Ovary (tissue), 9 donors: ENCODE measurements around the gene KSR1. TPM values are rescaled to one million over a fixed set of nuclear protein-coding genes. Genes with fewer than 3 reads are reported as not detected.

Experiments
- DNase-seq, 5 donors: peaks; one replicate each; pipeline ENCODE4 v3.0.0-alpha.2; 2019 to 2020
- H3K27ac ChIP-seq, 2 donors: fragments of 200-600 bp; one replicate each; pipeline versions ENCODE4 v1.5.1 to v1.8.0; 2019 to 2022
- H3K27me3 ChIP-seq: fragments of 200-600 bp; one replicate; pipeline ENCODE4 v1.8.0; 2022
- H3K36me3 ChIP-seq: fragments of 200-600 bp; sonication (generic); one replicate; pipeline ENCODE4 v1.5.1; 2019
- H3K4me1 ChIP-seq: one replicate; pipeline ENCODE4 v1.8.1; 2013; ENCODE audit warnings: mild to moderate bottlenecking, moderate library complexity; ENCODE audit not compliant: insufficient read depth
- H3K4me3 ChIP-seq: fragments of 200-600 bp; sonication (generic); one replicate; pipeline ENCODE4 v1.5.1; 2017
- H3K9me3 ChIP-seq, 2 donors: fragments of 200-600 bp in 1 of 2; sonication (generic) in 1 of 2; one replicate each; pipeline versions ENCODE4 v1.5.1 to v1.8.1; 2013 to 2019; ENCODE audit warnings: mild to moderate bottlenecking in 1 of 2, moderate library complexity in 1 of 2
- EP300 ChIP-seq: sonication (generic); formaldehyde crosslinking; IDR thresholded peaks from one replicate; pipeline ENCODE4 v1.6.1; 2017; ENCODE audit warnings: antibody characterized with exemption
- POLR2A ChIP-seq: fragments of 450-650 bp; IDR thresholded peaks from one replicate; pipeline ENCODE4 v1.6.1; 2017; ENCODE audit warnings: antibody characterized with exemption, mild to moderate bottlenecking, moderate library complexity
- WGBS, 3 donors: extraction: QIAGEN DNeasy Blood & Tissue Kit in 1 of 3; methylation state at CpG; one replicate each; pipeline versions ENCODE4 v1.1.5 to v1.1.7; 2013 to 2017; 5-methylcytosine and 5-hydroxymethylcytosine counted together
- intact Hi-C, 4 donors: fragments of 100-400 bp; cut with DNase I; formaldehyde crosslinking; loops; one replicate each; pipeline versions ENCODE4 v1.11.0 to v1.15.1; 2022 to 2023
- polyA plus RNA-seq, 2 donors: library from polyadenylated mRNA; stranded (reverse); fragments of 200-250 nt in 1 of 2; fragments of 350-450 nt in 1 of 2; fragmentation: Illumina TruSeq in 1 of 2; extraction: RNeasy Lipid Tissue Mini Kit (QIAGEN cat#74804) in 1 of 2; gene quantifications; one replicate each; pipeline ENCODE4 v1.2.3, GENCODE V29; 2013 to 2014
- total RNA-seq, 7 donors: library from RNA; depleted of rRNA in 2 of 7; stranded (reverse); fragments of >200 nt in 2 of 7; fragmentation: NEBNext Ultra II Directional in 3 of 7; extraction: Animal tissue kit (Norgen Biotek cat#: 25700) in 3 of 7; gene quantifications; one replicate each; pipeline versions ENCODE4 v1.1.0 to v1.2.4, GENCODE V29; 2016 to 2023
- TF ChIP-seq, protein P1 (sequence below), 3 donors: fragments of 450-650 bp in 2 of 3; fragments of 200-600 bp in 1 of 3; IDR thresholded peaks; one replicate each; pipeline versions ENCODE4 v1.5.1 to v1.8.0; 2016 to 2022; ENCODE audit warnings: antibody characterized with exemption in 3 of 3, mild to moderate bottlenecking in 1 of 3
- donor health status: DM: no; HTN: no; CAD: no; lungs with moderate emphysema.
- donor health status: DM: no; HTN: no; CAD: no.
- donor health status: Bipolar disorder and iron deficiency.
- donor health status: DM: yes; HTN: yes; CAD: no.
- donor health status: DM: no; HTN: no; CAD: no.
- donor health status: DM: yes; HTN: yes; CAD: no.

The KSR1 gene
- total and polyA plus RNA-seq, 9 donors, result 27.7 to 84.8 (median 39.5) TPM

DNA sequence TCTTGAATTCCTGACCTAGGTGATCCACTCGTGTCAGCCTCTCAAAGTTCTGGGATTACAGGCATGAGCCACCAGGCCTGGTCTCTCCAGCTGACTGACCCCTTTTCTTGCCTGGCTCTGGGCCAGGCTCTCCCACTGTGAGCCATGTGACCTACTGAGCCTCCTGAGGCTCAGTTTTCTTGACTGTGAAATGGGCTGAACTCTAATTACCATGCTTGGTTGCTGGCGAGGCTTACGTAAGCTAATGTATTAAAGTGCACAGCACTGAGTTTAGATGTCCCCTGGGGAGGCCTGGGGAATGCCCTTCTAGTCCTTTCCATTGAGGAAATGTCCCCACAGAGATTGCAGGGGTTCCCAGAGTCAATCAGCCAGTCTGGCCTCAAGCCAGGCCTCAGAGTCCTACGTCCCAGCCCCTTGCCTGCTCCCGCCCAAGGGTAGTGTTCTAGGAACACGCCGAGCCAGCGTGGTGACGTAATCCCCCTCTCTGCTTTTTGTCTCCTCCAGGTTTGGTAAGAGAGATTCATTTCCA is 129.0 kb downstream of the KSR1 start:
- Histone ChIP-seq H3K4me3 (no peak overlapping the region), H3K36me3 (no peaks in the 10 kb centered on the region), H3K4me1 (no peaks in the 10 kb centered on the region), H3K27ac (no peak overlapping the region), H3K9me3 (no peaks in the 10 kb centered on the region), H3K27me3 (no peaks in the 10 kb centered on the region)
- WGBS, 3 donors, result 87 to 93% (median 87%) methylated on average over 9 of the region's 9 CpGs
- DNase-seq, result no peak
- TF ChIP-seq EP300 (no peak), POLR2A (no peak)
- TF ChIP-seq, protein P1, sequence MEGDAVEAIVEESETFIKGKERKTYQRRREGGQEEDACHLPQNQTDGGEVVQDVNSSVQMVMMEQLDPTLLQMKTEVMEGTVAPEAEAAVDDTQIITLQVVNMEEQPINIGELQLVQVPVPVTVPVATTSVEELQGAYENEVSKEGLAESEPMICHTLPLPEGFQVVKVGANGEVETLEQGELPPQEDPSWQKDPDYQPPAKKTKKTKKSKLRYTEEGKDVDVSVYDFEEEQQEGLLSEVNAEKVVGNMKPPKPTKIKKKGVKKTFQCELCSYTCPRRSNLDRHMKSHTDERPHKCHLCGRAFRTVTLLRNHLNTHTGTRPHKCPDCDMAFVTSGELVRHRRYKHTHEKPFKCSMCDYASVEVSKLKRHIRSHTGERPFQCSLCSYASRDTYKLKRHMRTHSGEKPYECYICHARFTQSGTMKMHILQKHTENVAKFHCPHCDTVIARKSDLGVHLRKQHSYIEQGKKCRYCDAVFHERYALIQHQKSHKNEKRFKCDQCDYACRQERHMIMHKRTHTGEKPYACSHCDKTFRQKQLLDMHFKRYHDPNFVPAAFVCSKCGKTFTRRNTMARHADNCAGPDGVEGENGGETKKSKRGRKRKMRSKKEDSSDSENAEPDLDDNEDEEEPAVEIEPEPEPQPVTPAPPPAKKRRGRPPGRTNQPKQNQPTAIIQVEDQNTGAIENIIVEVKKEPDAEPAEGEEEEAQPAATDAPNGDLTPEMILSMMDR (IDR thresholded peaks at IDR 0.05), result no peak
- intact Hi-C loops, result no loop called here

DNA sequence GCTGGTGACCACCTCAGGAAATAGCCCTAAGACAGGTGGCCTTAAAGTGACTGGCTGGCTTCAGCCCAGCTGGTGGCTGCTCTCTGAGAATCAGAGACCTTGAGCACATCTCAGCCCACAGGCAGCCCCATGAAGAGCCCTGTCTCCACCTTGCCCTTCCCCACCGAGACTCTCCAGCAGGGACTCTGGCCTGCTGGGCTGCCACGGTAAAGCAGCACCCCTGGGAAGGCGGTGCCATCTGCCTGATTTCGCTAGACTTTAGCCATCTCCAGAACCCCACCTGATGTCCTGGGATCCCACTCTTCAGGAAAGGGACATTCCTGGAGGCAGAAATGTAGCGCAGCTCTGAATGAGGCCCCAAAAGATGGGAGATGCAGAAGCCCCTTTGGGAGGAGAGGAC is 129.5 kb downstream of the KSR1 start:
- Histone ChIP-seq H3K4me1 (no peaks in the 10 kb centered on the region), H3K36me3 (no peaks in the 10 kb centered on the region), H3K27me3 (no peaks in the 10 kb centered on the region), H3K9me3 (no peaks in the 10 kb centered on the region), H3K4me3 (no peak overlapping the region), H3K27ac (no peak overlapping the region)
- intact Hi-C loops, result no loop called here
- no peak for DNase-seq
- WGBS, 3 donors, result 89 to 92% (median 89%) methylated on average over 5 of the region's 5 CpGs
- TF ChIP-seq, protein P1 (IDR thresholded peaks at IDR 0.05), result no peak
- TF ChIP-seq POLR2A, result no peak
- TF ChIP-seq EP300, result no peak

DNA sequence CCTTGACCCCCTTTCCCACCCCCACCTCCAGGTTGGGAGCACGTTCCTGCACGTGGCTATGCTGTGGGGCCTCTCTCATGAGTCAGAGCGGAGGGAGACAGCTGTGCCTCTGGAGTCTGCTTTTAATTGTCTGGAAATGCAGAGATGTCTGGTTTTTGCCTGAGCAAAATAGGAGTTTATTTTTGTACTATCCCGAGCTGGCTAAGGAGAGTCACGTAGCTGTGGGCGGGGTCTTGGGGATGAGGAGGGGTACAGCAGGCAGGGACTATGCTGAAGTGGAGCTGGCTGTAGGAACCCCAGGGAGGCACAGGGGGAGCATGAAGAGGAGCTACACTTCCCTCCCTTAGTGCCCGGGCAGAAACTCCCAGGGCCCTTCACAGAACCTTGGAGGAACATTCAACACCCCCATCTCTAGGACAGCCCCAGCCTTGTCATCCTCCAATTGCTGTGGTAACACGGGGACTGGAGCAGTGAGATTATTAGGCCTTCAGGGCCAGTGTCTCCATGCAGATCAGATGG is 130.0 kb downstream of the KSR1 start:
- Histone ChIP-seq H3K36me3 (no peaks in the 10 kb centered on the region), H3K9me3 (no peaks in the 10 kb centered on the region), H3K4me3 (no peak overlapping the region), H3K27ac (no peak overlapping the region), H3K27me3 (no peaks in the 10 kb centered on the region), H3K4me1 (no peaks in the 10 kb centered on the region)
- TF ChIP-seq POLR2A, result no peak
- no peak for TF ChIP-seq EP300
- TF ChIP-seq, protein P1 (IDR thresholded peaks at IDR 0.05), result no peak
- intact Hi-C loops, result no loop called here
- 56 to 73% (median 57%) methylated on average over 8 of the region's 8 CpGs for WGBS, 3 donors
- DNase-seq, result no peak

DNA sequence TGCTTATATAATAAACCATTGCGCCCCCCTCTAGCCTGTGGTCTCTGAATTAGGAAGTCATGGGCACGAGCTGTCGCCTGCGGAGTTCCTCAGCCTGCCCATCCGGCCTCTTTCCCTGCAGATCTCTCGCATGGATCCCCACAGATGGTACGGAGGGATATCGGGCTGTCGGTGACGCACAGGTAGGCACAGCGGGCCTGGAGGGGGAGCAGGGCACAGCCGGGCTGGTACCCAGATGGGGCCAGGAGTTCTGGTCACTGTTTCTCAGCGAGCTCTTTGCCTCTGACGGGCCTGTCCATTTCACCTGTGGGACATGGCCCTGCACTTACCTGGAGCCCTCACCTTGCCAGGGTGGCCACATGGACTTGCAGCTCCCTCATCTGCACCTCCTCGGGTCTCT is 132.1 kb downstream of the KSR1 start:
- H3K9me3 ChIP-seq, result no peaks in the 10 kb centered on the region
- no peaks in the 10 kb centered on the region for H3K4me1 ChIP-seq
- intact Hi-C loops, result no loop called here
- TF ChIP-seq POLR2A (no peak), EP300 (no peak)
- TF ChIP-seq, protein P1 (IDR thresholded peaks at IDR 0.05), result no peak
- WGBS, 3 donors, result 92 to 97% (median 93%) methylated on average over 15 of the region's 15 CpGs
- no peak overlapping the region for H3K4me3 ChIP-seq
- no peaks in the 10 kb centered on the region for H3K36me3 ChIP-seq
- H3K27ac ChIP-seq, result no peak overlapping the region
- DNase-seq, result no peak
- no peaks in the 10 kb centered on the region for H3K27me3 ChIP-seq
